Left lung (tissue), 10 donors: ENCODE results near the gene HHAT. TPM values are rescaled to one million over a fixed set of nuclear protein-coding genes. Genes with fewer than 3 reads are reported as not detected.

Source experiments
- ATAC-seq: fragments of 200-7000 bp; cut with Tn5 transposase; one replicate; pipeline ENCODE4 v1.9.1; 2020; ENCODE audit warnings: moderate library complexity
- DNase-seq, 4 donors: peaks; one replicate each; pipeline ENCODE4 v3.0.0-alpha.2; 2013 to 2020
- H3K27ac ChIP-seq, 2 donors: fragments of 200-600 bp; sonication (generic) in 1 of 2; one replicate each; pipeline versions ENCODE4 v1.5.0 to v1.8.0; 2020 to 2021
- H3K27me3 ChIP-seq, 2 donors: fragments of 200-600 bp; sonication (generic) in 1 of 2; one replicate each; pipeline versions ENCODE4 v1.5.0 to v1.8.0; 2020 to 2021
- H3K36me3 ChIP-seq, 2 donors: fragments of 200-600 bp; sonication (generic) in 1 of 2; one replicate each; pipeline versions ENCODE4 v1.5.0 to v1.8.0; 2020 to 2021
- H3K4me1 ChIP-seq, 2 donors: fragments of 200-600 bp; one replicate each; pipeline ENCODE4 v1.8.0; 2021
- H3K4me3 ChIP-seq, 2 donors: fragments of 200-600 bp; sonication (generic) in 1 of 2; one replicate each; pipeline versions ENCODE4 v1.5.0 to v1.8.0; 2020 to 2021; ENCODE audit warnings: mild to moderate bottlenecking in 1 of 2
- H3K9me3 ChIP-seq, 2 donors: fragments of 200-600 bp; sonication (generic) in 1 of 2; one replicate each; pipeline versions ENCODE4 v1.5.0 to v1.8.0; 2020 to 2021
- intact Hi-C, 2 donors: fragments of 100-400 bp; cut with DNase I; formaldehyde crosslinking; loops; one replicate each; pipeline versions ENCODE4 v1.11.2 to v1.14.2; 2022
- polyA plus RNA-seq, 6 donors: library from polyadenylated mRNA; unstranded; fragments of 120-200 nt; gene quantifications; one replicate each; pipeline ENCODE4 v1.2.1, GENCODE V29; 2013; ENCODE audit not compliant: insufficient read length in 6 of 6
- total RNA-seq, 2 donors: library from RNA; stranded (reverse); fragmentation: NEBNext Ultra II Directional; extraction: Animal tissue kit (Norgen Biotek cat#: 25700); gene quantifications; one replicate each; pipeline ENCODE4 v1.2.1, GENCODE V29; 2021
- TF ChIP-seq, protein P1 (sequence below), 2 donors: fragments of 200-600 bp; sonication (generic) in 1 of 2; IDR thresholded peaks; one replicate each; pipeline versions ENCODE4 v1.5.0 to v1.8.0; 2021; ENCODE audit warnings: antibody characterized with exemption in 2 of 2
- donor health status: DM: no; HTN: yes; CAD: no.
- donor health status: DM: no; HTN: no; CAD: no.

HHAT gene
- total and polyA plus RNA-seq, 8 donors: 3.4 to 12.3 (median 10.8) TPM

DNA sequence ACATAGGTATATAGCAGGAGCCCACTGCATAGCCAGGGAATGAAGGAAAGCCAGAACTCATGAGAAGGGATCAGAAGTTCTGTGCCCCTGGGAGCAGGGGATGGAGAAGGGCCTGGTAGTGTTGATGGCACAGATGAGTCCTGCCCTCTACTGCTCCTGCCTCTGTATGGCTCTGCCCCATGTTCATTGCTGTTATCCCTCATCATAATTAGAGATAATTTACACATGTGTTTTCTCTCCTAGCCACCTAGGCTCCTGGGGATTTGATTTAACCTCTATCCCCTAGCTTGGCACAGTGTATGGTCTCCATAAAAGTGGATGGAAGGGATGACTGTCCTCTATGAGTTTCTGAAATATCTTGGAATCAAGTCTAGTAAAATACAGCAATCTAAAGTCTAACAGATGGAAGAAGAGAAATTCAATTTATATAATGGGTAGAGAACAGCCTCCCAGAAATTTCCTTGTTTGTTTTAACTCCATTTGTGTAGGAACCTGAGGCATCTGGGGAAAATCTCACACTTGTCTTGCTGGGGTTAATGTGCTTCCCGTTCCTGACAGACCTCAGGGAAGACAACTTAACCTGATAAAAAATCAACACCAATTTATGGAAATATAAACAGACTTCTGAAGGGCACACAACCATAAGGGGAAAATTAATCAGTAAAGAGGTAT lies 393.8 kb downstream of the HHAT start:
- H3K4me1 ChIP-seq: no peaks in the 10 kb centered on the region
- ATAC-seq: no peak
- no peaks in the 10 kb centered on the region for H3K36me3 ChIP-seq
- H3K27ac ChIP-seq: no peak overlapping the region
- no peaks in the 10 kb centered on the region for H3K9me3 ChIP-seq
- H3K27me3 ChIP-seq: no peaks in the 10 kb centered on the region
- DNase-seq: no peak
- TF ChIP-seq, protein P1, sequence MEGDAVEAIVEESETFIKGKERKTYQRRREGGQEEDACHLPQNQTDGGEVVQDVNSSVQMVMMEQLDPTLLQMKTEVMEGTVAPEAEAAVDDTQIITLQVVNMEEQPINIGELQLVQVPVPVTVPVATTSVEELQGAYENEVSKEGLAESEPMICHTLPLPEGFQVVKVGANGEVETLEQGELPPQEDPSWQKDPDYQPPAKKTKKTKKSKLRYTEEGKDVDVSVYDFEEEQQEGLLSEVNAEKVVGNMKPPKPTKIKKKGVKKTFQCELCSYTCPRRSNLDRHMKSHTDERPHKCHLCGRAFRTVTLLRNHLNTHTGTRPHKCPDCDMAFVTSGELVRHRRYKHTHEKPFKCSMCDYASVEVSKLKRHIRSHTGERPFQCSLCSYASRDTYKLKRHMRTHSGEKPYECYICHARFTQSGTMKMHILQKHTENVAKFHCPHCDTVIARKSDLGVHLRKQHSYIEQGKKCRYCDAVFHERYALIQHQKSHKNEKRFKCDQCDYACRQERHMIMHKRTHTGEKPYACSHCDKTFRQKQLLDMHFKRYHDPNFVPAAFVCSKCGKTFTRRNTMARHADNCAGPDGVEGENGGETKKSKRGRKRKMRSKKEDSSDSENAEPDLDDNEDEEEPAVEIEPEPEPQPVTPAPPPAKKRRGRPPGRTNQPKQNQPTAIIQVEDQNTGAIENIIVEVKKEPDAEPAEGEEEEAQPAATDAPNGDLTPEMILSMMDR (IDR thresholded peaks at IDR 0.05): no peak
- intact Hi-C loops: no loop called here
- H3K4me3 ChIP-seq: no peak overlapping the region

DNA sequence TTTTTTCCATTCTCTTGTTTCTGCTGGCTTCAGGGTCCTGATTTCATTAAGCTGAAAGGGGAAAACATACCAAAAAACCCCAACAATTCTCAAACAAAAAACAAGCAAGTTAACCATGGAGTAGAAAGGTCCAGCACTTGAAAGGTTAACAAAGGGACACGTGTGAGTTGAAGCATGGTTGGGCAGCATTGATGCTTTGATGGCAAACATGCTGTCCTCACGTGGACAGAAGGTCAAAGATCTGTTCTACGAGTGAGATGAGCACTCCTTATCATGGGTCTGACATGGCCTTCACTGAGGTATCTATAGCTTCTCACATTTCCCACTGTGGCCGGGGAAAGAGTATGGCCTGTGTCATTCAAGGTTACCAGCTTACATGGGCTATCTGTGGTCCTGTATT lies 394.9 kb downstream of the HHAT start:
- Histone ChIP-seq H3K9me3 (no peaks in the 10 kb centered on the region), H3K27ac (no peak overlapping the region), H3K4me1 (no peaks in the 10 kb centered on the region), H3K36me3 (no peaks in the 10 kb centered on the region), H3K4me3 (no peak overlapping the region), H3K27me3 (no peaks in the 10 kb centered on the region)
- ATAC-seq (no peak), DNase-seq (no peak)
- TF ChIP-seq, protein P1 (IDR thresholded peaks at IDR 0.05): no peak
- intact Hi-C loops: no loop called here

DNA sequence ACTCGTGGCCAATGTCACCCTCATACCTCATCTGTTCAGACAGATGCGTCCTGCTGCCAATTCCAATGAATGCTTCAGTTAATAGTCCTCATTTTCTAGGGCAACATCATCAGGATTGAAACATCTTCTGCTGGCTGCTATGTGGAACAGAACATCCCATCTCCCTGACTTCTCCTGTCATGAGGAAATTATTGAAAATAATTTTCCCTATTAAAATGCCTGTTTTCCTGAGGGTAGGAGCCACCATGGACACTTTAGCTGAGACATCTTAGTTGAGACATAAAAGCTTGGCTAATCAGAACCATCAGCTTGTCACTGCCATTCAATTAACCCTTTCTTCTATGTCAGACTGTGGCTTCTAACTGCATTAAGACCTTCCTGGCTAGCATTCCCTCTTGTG lies 396.1 kb downstream of the HHAT start:
- TF ChIP-seq, protein P1 (IDR thresholded peaks at IDR 0.05): no peak
- intact Hi-C loops: no loop called here
- no peak overlapping the region for H3K4me3 ChIP-seq
- H3K27ac ChIP-seq: no peak overlapping the region
- no peaks in the 10 kb centered on the region for H3K36me3 ChIP-seq
- H3K4me1 ChIP-seq: no peaks in the 10 kb centered on the region
- H3K27me3 ChIP-seq: no peaks in the 10 kb centered on the region
- DNase-seq (no peak), ATAC-seq (no peak)
- no peaks in the 10 kb centered on the region for H3K9me3 ChIP-seq

Other genes starting within 250 kb of the HHAT start
- 1 to 10 TPM; 5.0 to 7.5 TPM for gene SERTAD4, start 96.1 kb upstream of the HHAT start, total RNA-seq
- 1 to 10 TPM; 2.4 to 5.2 (median 4.1) TPM for gene SERTAD4, start 96.1 kb upstream of the HHAT start, polyA plus RNA-seq